BJ (cell line): ENCODE results near the gene SLC35E2B. TPM values are rescaled to one million over a fixed set of nuclear protein-coding genes. Genes with fewer than 3 reads are reported as not detected.
A peak's percentile ranks its signal among the peaks of the same experiment; 100 is the strongest.
"Not testable (repeated sequence)": the region's sequence is repeated elsewhere in the genome, so short reads cannot be mapped to it uniquely, and the experiment has no call there.

Experiments used
- CTCF ChIA-PET: fragments of 350-600 bp; formaldehyde crosslinking; extraction: SDS; loops from one replicate; lab custom pipeline; 2021; ENCODE audit warnings: antibody characterized with exemption, inconsistent platforms; lab: Yijun Ruan, JAX
- POLR2A ChIA-PET: fragments of 300-600 bp; sonication (Branson Sonifier 250); formaldehyde crosslinking; extraction: SDS; loops from one replicate; lab custom pipeline; 2021; ENCODE audit warnings: antibody characterized with exemption; lab: Charles Lee
- DNase-seq: peaks from one replicate; pipeline ENCODE4 v3.0.0-alpha.2; 2011; ENCODE audit warnings: low read depth
- H3K27me3 ChIP-seq: 2 replicates; pipeline ENCODE4 v1.6.0; 2011; ENCODE audit warnings: low read length; ENCODE audit not compliant: control insufficient read depth, insufficient read depth
- H3K36me3 ChIP-seq: 2 replicates; pipeline ENCODE4 v1.5.1; 2011; ENCODE audit warnings: low read length; ENCODE audit not compliant: control insufficient read depth, insufficient read depth
- H3K4me3 ChIP-seq: 2 replicates; pipeline ENCODE4 v1.5.1; 2011; ENCODE audit warnings: low read depth, mild to moderate bottlenecking, control low read depth, low read length
- polyA plus RNA-seq: library from polyadenylated mRNA; depleted of rRNA; stranded (reverse); fragments of >200 nt; gene quantifications from 2 replicates; pipeline ENCODE4 v1.2.3, GENCODE V29; 2011
- TF ChIP-seq, protein P1 (sequence below): IDR thresholded peaks from 2 replicates; pipeline ENCODE4 v1.5.1; 2011; ENCODE audit warnings: low read depth, mild to moderate bottlenecking, control low read depth, inconsistent platforms, low read length, moderate library complexity; ENCODE audit not compliant: insufficient read depth

The SLC35E2B gene
- polyA plus RNA-seq, 1 experiment, result 15.8 TPM

- TF ChIP-seq, protein P1, sequence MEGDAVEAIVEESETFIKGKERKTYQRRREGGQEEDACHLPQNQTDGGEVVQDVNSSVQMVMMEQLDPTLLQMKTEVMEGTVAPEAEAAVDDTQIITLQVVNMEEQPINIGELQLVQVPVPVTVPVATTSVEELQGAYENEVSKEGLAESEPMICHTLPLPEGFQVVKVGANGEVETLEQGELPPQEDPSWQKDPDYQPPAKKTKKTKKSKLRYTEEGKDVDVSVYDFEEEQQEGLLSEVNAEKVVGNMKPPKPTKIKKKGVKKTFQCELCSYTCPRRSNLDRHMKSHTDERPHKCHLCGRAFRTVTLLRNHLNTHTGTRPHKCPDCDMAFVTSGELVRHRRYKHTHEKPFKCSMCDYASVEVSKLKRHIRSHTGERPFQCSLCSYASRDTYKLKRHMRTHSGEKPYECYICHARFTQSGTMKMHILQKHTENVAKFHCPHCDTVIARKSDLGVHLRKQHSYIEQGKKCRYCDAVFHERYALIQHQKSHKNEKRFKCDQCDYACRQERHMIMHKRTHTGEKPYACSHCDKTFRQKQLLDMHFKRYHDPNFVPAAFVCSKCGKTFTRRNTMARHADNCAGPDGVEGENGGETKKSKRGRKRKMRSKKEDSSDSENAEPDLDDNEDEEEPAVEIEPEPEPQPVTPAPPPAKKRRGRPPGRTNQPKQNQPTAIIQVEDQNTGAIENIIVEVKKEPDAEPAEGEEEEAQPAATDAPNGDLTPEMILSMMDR, result peak; percentile 21
- H3K27me3 ChIP-seq, POLR2A ChIA-PET, H3K36me3 ChIP-seq, CTCF ChIA-PET: not testable (repeated sequence)
- DNase-seq, result peak; percentile 94
- peak within 1 kb of the TSS; percentile 48 for H3K4me3 ChIP-seq
Measured at GRCh38 chr1:1658583-1659549, 33.7 kb downstream of the SLC35E2B start, which contains the start of gene CDK11B. Gene CDK11B, minus strand, starts transcription at chr1:1659004. Its CDS starts 1,519 bp downstream, at chr1:1657485.

- POLR2A ChIA-PET, DNase-seq, H3K4me3 ChIP-seq, CTCF ChIA-PET, H3K27me3 ChIP-seq: not testable (repeated sequence)
- H3K36me3 ChIP-seq, result peaks cover 12% of the 10 kb centered on the region
Measured at GRCh38 chr1:1648265-1648664, 44.3 kb downstream of the SLC35E2B start.

DNA sequence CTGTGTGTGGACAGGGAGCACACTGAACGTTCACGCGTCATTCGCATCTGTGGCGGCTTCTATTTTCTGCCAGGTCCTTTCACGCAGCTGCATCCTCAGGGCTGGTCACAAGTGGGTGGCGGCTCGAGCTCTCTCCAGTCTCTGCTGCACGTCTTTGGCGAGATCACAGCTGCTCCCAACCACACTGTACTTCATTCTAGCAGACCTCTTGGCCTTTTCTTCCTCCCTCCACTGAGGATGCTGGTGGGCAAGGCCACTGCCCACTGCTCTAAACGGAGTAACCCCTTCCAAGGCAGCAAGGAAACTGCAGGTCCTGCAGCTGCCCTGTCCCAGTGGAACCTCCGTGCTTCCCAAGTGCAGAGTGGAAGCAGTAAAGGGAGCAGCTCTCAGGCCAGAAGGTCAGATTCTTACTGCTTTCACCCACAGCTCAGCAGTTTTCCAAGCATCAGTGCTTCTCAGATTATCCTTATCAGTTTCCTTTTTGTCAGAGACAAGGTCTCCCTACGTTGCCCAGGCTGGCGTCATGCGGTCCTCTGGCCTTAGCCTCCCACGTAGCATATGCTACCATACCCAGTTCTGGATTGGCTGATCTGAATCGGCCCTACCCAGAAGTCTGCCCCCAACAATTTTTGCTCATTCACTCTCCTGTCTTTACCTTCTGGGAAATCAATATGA, 44.9 kb downstream of the SLC35E2B start:
- POLR2A ChIA-PET, CTCF ChIA-PET, DNase-seq, H3K27me3 ChIP-seq, H3K4me3 ChIP-seq: not testable (repeated sequence)
- peaks cover 12% of the 10 kb centered on the region for H3K36me3 ChIP-seq

- CTCF ChIA-PET, result interaction anchor here (1.4 kb wide), 1 partner anchor 262 kb away, joined by 5 read pairs; no protein-coding TSS in a partner anchor
Measured at GRCh38 chr1:1646326-1646725, 46.3 kb downstream of the SLC35E2B start.

DNA sequence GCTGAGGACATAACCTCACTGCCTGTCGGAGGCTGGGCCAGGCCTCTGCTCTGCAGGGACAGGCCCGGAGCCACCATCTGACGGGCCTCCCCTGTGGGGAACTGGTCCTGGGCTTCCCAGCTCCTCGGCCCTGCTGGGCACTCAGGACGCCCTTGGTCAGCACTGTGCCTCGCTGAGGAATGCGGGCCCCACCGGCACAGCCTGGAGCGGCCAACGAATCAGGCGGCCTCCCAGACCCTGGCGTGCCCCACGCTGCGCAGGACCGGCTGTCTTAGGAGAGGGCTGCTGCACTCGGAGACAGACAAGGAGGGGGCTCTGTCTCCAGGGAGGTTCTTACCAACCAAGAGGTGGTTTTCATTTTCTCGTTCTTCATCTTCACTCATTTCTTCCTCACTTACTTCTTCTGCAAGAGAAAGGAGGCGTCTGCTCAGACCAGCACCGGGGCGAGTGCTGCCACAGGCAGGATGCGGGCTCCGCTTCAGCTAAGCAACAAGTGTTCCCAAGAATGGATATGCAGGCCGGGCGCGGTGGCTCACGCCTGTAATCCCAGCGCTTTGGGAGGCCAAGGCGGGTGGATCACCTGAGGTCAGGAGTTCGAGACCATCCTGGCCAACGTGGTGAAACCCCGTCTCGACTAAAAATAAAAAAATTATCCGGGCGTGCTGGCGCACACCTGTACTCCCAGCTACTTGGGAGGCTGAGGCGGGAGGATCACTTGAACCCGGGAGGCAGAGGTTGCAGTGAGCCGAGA, 51.7 kb downstream of the SLC35E2B start:
- CTCF ChIA-PET, DNase-seq, POLR2A ChIA-PET, H3K27me3 ChIP-seq, H3K4me3 ChIP-seq, H3K36me3 ChIP-seq: not testable (repeated sequence)

More at GRCh38 chr1:1646326-1646725, 46.3 kb downstream of the SLC35E2B start:
- POLR2A ChIA-PET, H3K27me3 ChIP-seq, H3K36me3 ChIP-seq, DNase-seq, H3K4me3 ChIP-seq: not testable (repeated sequence)

- CTCF ChIA-PET, H3K36me3 ChIP-seq, POLR2A ChIA-PET, DNase-seq, H3K27me3 ChIP-seq, H3K4me3 ChIP-seq: not testable (repeated sequence)
Measured at GRCh38 chr1:1640081-1640480, 52.5 kb downstream of the SLC35E2B start.

- CTCF ChIA-PET, H3K27me3 ChIP-seq, H3K36me3 ChIP-seq, H3K4me3 ChIP-seq, DNase-seq, POLR2A ChIA-PET: not testable (repeated sequence)
Measured at GRCh38 chr1:1639368-1639767, 53.2 kb downstream of the SLC35E2B start.

DNA sequence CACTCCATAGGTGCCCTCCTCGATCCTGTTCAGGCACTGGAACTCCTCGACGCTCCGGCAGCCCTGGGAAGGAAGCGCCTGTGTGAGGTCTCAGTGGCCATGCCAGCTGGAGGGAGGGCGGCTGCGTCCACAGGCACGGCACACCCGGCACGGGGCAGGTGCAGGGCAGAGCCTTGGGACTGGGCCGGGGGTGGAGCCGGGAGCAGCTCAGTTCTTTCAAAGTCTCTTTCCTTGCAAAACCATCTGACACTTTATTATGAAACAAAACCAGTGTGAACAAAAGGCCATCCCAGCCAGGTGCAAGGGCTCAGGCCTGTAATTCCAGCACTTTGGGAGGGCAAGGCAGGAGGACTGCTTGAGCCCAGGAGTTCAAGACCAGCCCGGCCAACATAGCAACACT, 54.1 kb downstream of the SLC35E2B start:
- H3K27me3 ChIP-seq, DNase-seq, H3K36me3 ChIP-seq, H3K4me3 ChIP-seq, POLR2A ChIA-PET, CTCF ChIA-PET: not testable (repeated sequence)

GRCh38 chr1:1637479-1637875, 55.1 kb downstream of the SLC35E2B start:
- POLR2A ChIA-PET, H3K27me3 ChIP-seq, CTCF ChIA-PET, H3K36me3 ChIP-seq, DNase-seq, H3K4me3 ChIP-seq: not testable (repeated sequence)

- H3K27me3 ChIP-seq, CTCF ChIA-PET, H3K36me3 ChIP-seq, DNase-seq, H3K4me3 ChIP-seq, POLR2A ChIA-PET: not testable (repeated sequence)
Measured at GRCh38 chr1:1636621-1637478, 55.7 kb downstream of the SLC35E2B start.
